Suprapubic skin (tissue), 4 donors: ENCODE data around the gene PRDM5. TPM values are rescaled to one million over a fixed set of nuclear protein-coding genes. Genes with fewer than 3 reads are reported as not detected.

ENCODE experiments used
- DNase-seq, 2 donors: peaks; one replicate each; pipeline ENCODE4 v3.0.0-alpha.2; 2019; ENCODE audit warnings: low spot score in 2 of 2
- H3K27ac ChIP-seq: fragments of 200-600 bp; sonication (generic); one replicate; pipeline ENCODE4 v1.5.1; 2019
- H3K27me3 ChIP-seq: fragments of 200-600 bp; sonication (generic); one replicate; pipeline ENCODE4 v1.5.1; 2019
- H3K36me3 ChIP-seq: fragments of 200-600 bp; sonication (generic); one replicate; pipeline ENCODE4 v1.5.1; 2019
- H3K4me1 ChIP-seq: fragments of 200-600 bp; sonication (generic); one replicate; pipeline ENCODE4 v1.5.1; 2019
- H3K4me3 ChIP-seq: fragments of 200-600 bp; sonication (generic); one replicate; pipeline ENCODE4 v1.5.1; 2019; ENCODE audit warnings: mild to moderate bottlenecking
- H3K9me3 ChIP-seq: fragments of 200-600 bp; sonication (generic); one replicate; pipeline ENCODE4 v1.5.1; 2019
- EP300 ChIP-seq: sonication (generic); formaldehyde crosslinking; IDR thresholded peaks from one replicate; pipeline ENCODE4 v1.6.1; 2017; ENCODE audit warnings: antibody characterized with exemption
- POLR2A ChIP-seq, 2 donors: fragments of 450-650 bp; IDR thresholded peaks; one replicate each; pipeline ENCODE4 v1.6.1; 2017; ENCODE audit warnings: antibody characterized with exemption in 2 of 2, mild to moderate bottlenecking in 2 of 2, moderate library complexity in 2 of 2
- POLR2AphosphoS5 ChIP-seq, 3 donors: sonication (generic); formaldehyde crosslinking; IDR thresholded peaks; one replicate each; pipeline ENCODE4 v1.6.1; 2017; ENCODE audit warnings: antibody characterized with exemption in 3 of 3
- WGBS: methylation state at CpG from one replicate; pipeline ENCODE4 v1.1.5; 2018; 5-methylcytosine and 5-hydroxymethylcytosine counted together
- total RNA-seq, 4 donors: library from RNA; depleted of rRNA; stranded (reverse); fragments of >200 nt; gene quantifications; one replicate each; pipeline ENCODE4 v1.1.0, GENCODE V29; 2016
- TF ChIP-seq, protein P1 (sequence below), 2 donors: fragments of 200-600 bp in 1 of 2; fragments of 450-650 bp in 1 of 2; sonication (generic) in 1 of 2; IDR thresholded peaks; one replicate each; pipeline ENCODE4 v1.5.1; 2016 to 2019; ENCODE audit warnings: antibody characterized with exemption in 2 of 2, mild to moderate bottlenecking in 1 of 2, moderate library complexity in 1 of 2

The PRDM5 gene
- total RNA-seq, 4 donors from 2014 or later, result 3.0 to 12.0 (median 4.5) TPM

- no peak for TF ChIP-seq POLR2A (IDR thresholded peaks at IDR 0.05)
- TF ChIP-seq, protein P1, sequence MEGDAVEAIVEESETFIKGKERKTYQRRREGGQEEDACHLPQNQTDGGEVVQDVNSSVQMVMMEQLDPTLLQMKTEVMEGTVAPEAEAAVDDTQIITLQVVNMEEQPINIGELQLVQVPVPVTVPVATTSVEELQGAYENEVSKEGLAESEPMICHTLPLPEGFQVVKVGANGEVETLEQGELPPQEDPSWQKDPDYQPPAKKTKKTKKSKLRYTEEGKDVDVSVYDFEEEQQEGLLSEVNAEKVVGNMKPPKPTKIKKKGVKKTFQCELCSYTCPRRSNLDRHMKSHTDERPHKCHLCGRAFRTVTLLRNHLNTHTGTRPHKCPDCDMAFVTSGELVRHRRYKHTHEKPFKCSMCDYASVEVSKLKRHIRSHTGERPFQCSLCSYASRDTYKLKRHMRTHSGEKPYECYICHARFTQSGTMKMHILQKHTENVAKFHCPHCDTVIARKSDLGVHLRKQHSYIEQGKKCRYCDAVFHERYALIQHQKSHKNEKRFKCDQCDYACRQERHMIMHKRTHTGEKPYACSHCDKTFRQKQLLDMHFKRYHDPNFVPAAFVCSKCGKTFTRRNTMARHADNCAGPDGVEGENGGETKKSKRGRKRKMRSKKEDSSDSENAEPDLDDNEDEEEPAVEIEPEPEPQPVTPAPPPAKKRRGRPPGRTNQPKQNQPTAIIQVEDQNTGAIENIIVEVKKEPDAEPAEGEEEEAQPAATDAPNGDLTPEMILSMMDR (IDR thresholded peaks at IDR 0.05), result no peak
- no peak for TF ChIP-seq EP300
- no peak for TF ChIP-seq POLR2AphosphoS5 (IDR thresholded peaks at IDR 0.05)
- Histone ChIP-seq H3K27me3 (no peaks in the 10 kb centered on the region), H3K36me3 (no peaks in the 10 kb centered on the region), H3K4me1 (no peaks in the 10 kb centered on the region), H3K9me3 (no peaks in the 10 kb centered on the region), H3K4me3 (no peak overlapping the region), H3K27ac (no peak overlapping the region)
- DNase-seq, result no peak
Observed at GRCh38 chr4:120693816-120694215, 228.7 kb downstream of the PRDM5 start.

- no peaks in the 10 kb centered on the region for H3K4me1 ChIP-seq
- no peak overlapping the region for H3K27ac ChIP-seq
- no peak overlapping the region for H3K4me3 ChIP-seq
- no peaks in the 10 kb centered on the region for H3K9me3 ChIP-seq
- no peaks in the 10 kb centered on the region for H3K27me3 ChIP-seq
- TF ChIP-seq POLR2AphosphoS5 (IDR thresholded peaks at IDR 0.05), result no peak
- TF ChIP-seq POLR2A (IDR thresholded peaks at IDR 0.05), result no peak
- TF ChIP-seq, protein P1 (IDR thresholded peaks at IDR 0.05), result no peak
- TF ChIP-seq EP300, result no peak
- no peaks in the 10 kb centered on the region for H3K36me3 ChIP-seq
- DNase-seq, result no peak
- WGBS, result 49% methylated on average over 2 of the region's 2 CpGs
Observed at GRCh38 chr4:120692964-120693363, 229.6 kb downstream of the PRDM5 start.

GRCh38 chr4:120691536-120691935 lies 231.0 kb downstream of the PRDM5 start:
- H3K27ac ChIP-seq, result no peak overlapping the region
- DNase-seq, result no peak
- H3K4me3 ChIP-seq, result no peak overlapping the region
- H3K9me3 ChIP-seq, result no peaks in the 10 kb centered on the region
- TF ChIP-seq POLR2A (IDR thresholded peaks at IDR 0.05) (no peak), EP300 (no peak), POLR2AphosphoS5 (IDR thresholded peaks at IDR 0.05) (no peak)
- TF ChIP-seq, protein P1 (IDR thresholded peaks at IDR 0.05), result no peak
- no peaks in the 10 kb centered on the region for H3K36me3 ChIP-seq
- H3K4me1 ChIP-seq, result no peaks in the 10 kb centered on the region
- H3K27me3 ChIP-seq, result no peaks in the 10 kb centered on the region

DNA sequence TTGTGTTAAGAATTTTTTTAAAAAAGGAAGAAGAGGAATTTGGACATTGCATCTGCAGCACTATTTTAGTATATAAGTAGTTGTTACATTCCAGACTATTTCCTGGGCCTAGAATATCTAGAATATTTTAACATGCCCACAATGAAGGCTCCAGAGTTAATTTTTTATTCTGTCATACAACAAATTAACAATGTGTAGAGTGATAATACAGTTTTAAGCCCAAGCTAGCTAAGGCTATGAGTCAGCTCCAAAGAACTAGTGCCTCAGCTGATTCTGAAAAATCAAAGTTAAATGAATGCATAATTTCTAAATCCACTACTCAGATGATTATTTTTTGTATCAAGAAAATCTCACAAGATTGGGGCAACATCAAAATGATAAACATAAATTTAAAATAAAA lies 231.4 kb downstream of the PRDM5 start:
- no peaks in the 10 kb centered on the region for H3K36me3 ChIP-seq
- H3K27me3 ChIP-seq, result no peaks in the 10 kb centered on the region
- DNase-seq, result no peak
- no peaks in the 10 kb centered on the region for H3K9me3 ChIP-seq
- no peak overlapping the region for H3K4me3 ChIP-seq
- TF ChIP-seq POLR2AphosphoS5 (IDR thresholded peaks at IDR 0.05) (no peak), EP300 (no peak), POLR2A (IDR thresholded peaks at IDR 0.05) (no peak)
- TF ChIP-seq, protein P1 (IDR thresholded peaks at IDR 0.05), result no peak
- no peaks in the 10 kb centered on the region for H3K4me1 ChIP-seq
- no peak overlapping the region for H3K27ac ChIP-seq

DNA sequence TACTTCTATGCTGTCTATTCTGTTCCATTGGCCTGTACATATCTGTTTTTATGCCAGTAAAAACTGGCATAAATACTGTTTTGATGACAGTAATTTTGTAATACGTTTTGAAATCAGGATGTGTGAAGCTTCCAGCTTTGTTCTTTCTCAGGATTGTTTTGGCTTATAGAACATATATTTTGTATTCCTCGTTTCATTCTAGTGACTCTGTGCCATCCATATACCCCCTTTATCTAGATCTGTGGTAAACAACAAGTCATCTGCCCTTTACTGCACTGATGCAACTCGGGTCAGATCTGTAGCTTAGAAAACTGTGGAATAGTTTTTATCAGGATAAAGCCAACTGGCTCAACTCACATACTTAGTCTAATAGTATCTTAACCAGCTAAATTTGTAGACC lies 233.7 kb downstream of the PRDM5 start:
- no peak overlapping the region for H3K27ac ChIP-seq
- no peaks in the 10 kb centered on the region for H3K9me3 ChIP-seq
- DNase-seq, result no peak
- no peaks in the 10 kb centered on the region for H3K36me3 ChIP-seq
- no peak overlapping the region for H3K4me3 ChIP-seq
- H3K4me1 ChIP-seq, result no peaks in the 10 kb centered on the region
- WGBS, result 65% methylated on average over 3 of the region's 3 CpGs
- no peaks in the 10 kb centered on the region for H3K27me3 ChIP-seq
- TF ChIP-seq, protein P1 (IDR thresholded peaks at IDR 0.05), result no peak
- TF ChIP-seq POLR2A (IDR thresholded peaks at IDR 0.05), result no peak
- no peak for TF ChIP-seq POLR2AphosphoS5 (IDR thresholded peaks at IDR 0.05)
- TF ChIP-seq EP300, result no peak
